ENCODE measurements around the gene GPR158.
"Not testable (repeated sequence)": the region's sequence is repeated elsewhere in the genome, so short reads cannot be mapped to it uniquely, and the experiment has no call there.

Gene GPR158, protein sequence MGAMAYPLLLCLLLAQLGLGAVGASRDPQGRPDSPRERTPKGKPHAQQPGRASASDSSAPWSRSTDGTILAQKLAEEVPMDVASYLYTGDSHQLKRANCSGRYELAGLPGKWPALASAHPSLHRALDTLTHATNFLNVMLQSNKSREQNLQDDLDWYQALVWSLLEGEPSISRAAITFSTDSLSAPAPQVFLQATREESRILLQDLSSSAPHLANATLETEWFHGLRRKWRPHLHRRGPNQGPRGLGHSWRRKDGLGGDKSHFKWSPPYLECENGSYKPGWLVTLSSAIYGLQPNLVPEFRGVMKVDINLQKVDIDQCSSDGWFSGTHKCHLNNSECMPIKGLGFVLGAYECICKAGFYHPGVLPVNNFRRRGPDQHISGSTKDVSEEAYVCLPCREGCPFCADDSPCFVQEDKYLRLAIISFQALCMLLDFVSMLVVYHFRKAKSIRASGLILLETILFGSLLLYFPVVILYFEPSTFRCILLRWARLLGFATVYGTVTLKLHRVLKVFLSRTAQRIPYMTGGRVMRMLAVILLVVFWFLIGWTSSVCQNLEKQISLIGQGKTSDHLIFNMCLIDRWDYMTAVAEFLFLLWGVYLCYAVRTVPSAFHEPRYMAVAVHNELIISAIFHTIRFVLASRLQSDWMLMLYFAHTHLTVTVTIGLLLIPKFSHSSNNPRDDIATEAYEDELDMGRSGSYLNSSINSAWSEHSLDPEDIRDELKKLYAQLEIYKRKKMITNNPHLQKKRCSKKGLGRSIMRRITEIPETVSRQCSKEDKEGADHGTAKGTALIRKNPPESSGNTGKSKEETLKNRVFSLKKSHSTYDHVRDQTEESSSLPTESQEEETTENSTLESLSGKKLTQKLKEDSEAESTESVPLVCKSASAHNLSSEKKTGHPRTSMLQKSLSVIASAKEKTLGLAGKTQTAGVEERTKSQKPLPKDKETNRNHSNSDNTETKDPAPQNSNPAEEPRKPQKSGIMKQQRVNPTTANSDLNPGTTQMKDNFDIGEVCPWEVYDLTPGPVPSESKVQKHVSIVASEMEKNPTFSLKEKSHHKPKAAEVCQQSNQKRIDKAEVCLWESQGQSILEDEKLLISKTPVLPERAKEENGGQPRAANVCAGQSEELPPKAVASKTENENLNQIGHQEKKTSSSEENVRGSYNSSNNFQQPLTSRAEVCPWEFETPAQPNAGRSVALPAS (N-terminal part only)

DNA sequence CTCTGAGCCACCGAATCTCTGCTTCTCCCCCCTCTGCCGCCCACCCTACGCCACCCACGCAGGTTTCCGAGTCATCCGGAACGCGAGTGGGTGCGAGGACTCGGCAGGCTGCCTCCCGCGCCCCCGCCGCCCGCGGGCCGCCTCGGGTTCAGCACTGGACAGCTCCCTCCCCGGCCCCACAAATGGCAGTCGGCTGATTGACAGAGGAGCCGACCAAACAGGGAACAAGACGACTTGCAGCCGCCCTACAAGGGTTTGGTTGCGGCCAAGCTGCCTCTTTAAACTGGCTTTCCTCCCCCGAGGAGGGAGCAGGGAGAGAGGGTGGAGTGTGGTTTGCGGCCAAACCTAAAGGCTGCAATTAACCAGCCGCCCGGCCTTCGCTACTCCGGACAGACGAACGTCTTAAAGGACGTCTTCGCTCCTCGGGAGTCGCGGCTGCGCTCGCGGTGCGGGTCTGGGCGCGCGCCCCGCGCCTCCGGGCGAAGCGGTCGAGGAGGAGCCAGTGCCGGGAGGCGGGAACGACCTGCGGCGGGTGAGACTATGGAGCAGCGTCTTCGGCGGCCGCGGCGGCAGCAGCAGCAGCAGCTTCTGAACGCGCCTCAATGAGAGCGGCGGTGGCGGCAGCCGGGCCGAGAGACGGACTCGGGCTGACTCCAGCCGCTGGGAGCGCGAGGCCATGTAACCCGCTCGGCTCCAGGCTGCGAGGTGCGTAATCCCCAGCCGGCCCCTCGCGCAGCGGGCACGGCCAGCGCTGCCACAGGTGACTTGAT, at the start of gene GPR158:
Gene GPR158 (plus strand): TSS at position 541 of the 770 bp plus-strand sequence. CDS start 420 bp downstream, outside the sequence.
- WGBS (ENCODE audit: insufficient coverage, insufficient read length): no CpG with 5 or more reads among the region's 83 CpGs
- Histone ChIP-seq H3K27ac (ENCODE audit: low read length) (no peak within 1 kb of the TSS), H3K27me3 (ENCODE audit: control insufficient read depth, insufficient read depth, low read length) (peaks cover 15% of the 10 kb centered on the region; the same call in 1 of the 2 replicates), H3K36me3 (ENCODE audit: control insufficient read depth, insufficient read depth, low read length) (no peaks in the 10 kb centered on the region), H3K9me3 (ENCODE audit: control insufficient read depth, insufficient read depth, low read length) (no peaks in the 10 kb centered on the region), H3K4me3 (ENCODE audit: low read length) (peak within 1 kb of the TSS; percentile 85; the same call in 1 of the 2 replicates), H3K4me1 (ENCODE audit: control insufficient read depth, insufficient read depth, low read length) (no peaks in the 10 kb centered on the region; the same call in 1 of the 2 replicates)
- peak; percentile 76 for DNase-seq (ENCODE audit: low read depth, low spot score)

DNA sequence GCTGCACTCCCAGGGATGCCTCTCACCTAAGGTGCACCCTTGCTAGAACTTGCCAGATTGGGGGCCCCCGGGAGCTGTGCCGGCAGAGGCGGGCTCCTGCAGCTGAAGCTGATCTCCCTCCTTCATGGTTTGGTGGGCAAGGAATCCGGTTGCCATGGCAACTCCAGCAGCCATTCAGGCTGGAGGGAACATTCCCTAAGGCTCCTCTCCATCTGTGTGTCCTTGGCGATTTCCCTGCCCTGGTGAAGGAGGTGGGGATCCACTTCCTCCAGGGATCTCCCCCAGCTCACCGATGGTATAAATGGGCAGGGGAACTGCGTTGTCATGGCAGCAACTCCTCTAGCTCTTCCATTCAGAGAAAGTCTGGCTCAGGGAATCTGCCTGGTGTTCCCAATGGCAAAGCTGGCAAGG, 49.6 kb upstream of the GPR158 start:
- DNase-seq (ENCODE audit: low read depth, low spot score): no peak
- Histone ChIP-seq H3K9me3 (ENCODE audit: control insufficient read depth, insufficient read depth, low read length) (no peaks in the 10 kb centered on the region), H3K4me1 (ENCODE audit: control insufficient read depth, insufficient read depth, low read length) (no peaks in the 10 kb centered on the region), H3K36me3 (ENCODE audit: control insufficient read depth, insufficient read depth, low read length) (no peaks in the 10 kb centered on the region), H3K27me3 (ENCODE audit: control insufficient read depth, insufficient read depth, low read length) (no peaks in the 10 kb centered on the region), H3K4me3 (ENCODE audit: low read length) (no peak overlapping the region), H3K27ac (ENCODE audit: low read length) (no peak overlapping the region)
- WGBS (ENCODE audit: insufficient coverage, insufficient read length): no CpG with 5 or more reads among the region's 7 CpGs

DNA sequence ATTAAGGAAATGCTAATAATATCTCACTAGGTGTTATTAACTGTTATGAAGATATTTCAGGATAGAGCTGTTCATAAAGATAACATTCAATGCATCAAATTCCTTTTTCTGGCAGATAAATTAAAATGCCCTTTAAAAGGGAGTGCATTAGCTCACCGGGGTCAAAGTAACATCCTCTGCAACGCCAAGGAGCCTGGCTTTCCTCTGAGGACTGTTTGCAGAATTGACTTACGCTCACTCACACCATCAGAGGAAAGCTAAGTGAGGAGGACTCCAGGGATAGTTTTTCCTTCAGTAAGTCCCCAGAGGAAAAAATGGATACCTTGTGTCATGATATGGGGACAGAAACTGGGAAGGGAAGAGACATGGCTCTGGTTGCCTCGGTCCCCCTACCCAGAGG, 45.2 kb upstream of the GPR158 start:
- no peak for DNase-seq (ENCODE audit: low read depth, low spot score)
- H3K4me3 ChIP-seq (ENCODE audit: low read length): no peak overlapping the region
- H3K27ac ChIP-seq (ENCODE audit: low read length): no peak overlapping the region
- H3K36me3 ChIP-seq (ENCODE audit: control insufficient read depth, insufficient read depth, low read length): no peaks in the 10 kb centered on the region
- no peaks in the 10 kb centered on the region for H3K27me3 ChIP-seq (ENCODE audit: control insufficient read depth, insufficient read depth, low read length)
- WGBS (ENCODE audit: insufficient coverage, insufficient read length): no CpG with 5 or more reads among the region's 4 CpGs
- H3K4me1 ChIP-seq (ENCODE audit: control insufficient read depth, insufficient read depth, low read length): no peaks in the 10 kb centered on the region
- H3K9me3 ChIP-seq (ENCODE audit: control insufficient read depth, insufficient read depth, low read length): no peaks in the 10 kb centered on the region

DNA sequence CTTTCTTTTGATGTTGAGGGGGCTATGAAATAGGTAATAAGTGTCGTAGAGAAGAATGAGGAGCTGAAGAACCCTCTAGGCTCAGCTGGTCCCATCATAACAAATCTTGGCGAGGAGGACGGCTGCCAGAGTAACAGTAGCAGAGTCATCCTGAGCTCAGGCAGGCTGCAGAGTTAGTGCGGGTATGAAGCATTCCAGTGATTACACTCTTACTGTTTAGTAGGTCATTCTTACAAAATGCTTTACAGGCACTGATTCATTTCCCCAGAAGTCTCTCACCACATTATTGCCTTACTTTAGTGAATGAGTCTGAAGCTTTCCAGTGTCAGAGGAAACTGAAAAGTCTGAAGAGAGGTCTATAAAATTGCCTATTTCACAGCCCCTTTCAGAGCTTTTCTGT, 43.9 kb upstream of the GPR158 start:
- no peak overlapping the region for H3K4me3 ChIP-seq (ENCODE audit: low read length)
- no peak for DNase-seq (ENCODE audit: low read depth, low spot score)
- no peaks in the 10 kb centered on the region for H3K27me3 ChIP-seq (ENCODE audit: control insufficient read depth, insufficient read depth, low read length)
- no peaks in the 10 kb centered on the region for H3K36me3 ChIP-seq (ENCODE audit: control insufficient read depth, insufficient read depth, low read length)
- no peaks in the 10 kb centered on the region for H3K9me3 ChIP-seq (ENCODE audit: control insufficient read depth, insufficient read depth, low read length)
- no peaks in the 10 kb centered on the region for H3K4me1 ChIP-seq (ENCODE audit: control insufficient read depth, insufficient read depth, low read length)
- no CpG with 5 or more reads among the region's 4 CpGs for WGBS (ENCODE audit: insufficient coverage, insufficient read length)
- H3K27ac ChIP-seq (ENCODE audit: low read length): no peak overlapping the region

DNA sequence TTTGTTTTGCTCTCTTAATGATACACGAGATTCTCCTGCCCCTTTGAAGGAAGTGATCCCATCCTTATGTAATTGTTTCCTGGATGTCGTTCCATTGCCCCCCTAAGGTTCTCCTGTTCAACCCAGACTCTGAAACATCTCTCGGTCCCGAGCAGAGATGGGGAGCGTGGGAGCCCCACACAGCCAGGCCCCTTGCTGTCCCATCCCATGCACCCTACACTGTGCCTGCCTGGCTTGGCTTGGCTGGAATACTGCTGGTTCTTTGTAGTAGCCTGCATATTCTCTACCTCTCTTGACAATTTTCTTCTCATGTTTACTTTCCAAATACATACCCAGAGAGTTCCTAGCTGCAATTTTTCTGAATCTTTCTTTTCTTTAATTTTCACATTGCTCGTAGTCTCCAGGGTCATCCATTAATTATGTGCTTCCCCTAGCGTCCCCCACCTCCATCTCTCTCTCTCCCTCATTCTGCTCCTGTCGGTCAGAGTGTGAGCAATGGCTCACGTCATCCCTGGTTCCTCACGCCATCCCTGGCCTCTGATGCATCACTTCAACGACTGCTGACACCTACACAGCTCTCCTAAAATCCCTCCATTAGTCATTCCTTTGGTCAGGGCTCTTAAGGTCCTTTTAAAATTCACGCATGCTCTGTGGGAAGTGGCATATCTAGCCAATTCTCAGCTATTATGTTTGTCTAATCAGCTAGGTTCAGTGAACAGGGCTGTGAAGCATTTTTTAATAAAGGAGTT, 32.5 kb upstream of the GPR158 start:
- DNase-seq (ENCODE audit: low read depth, low spot score): no peak
- no peak overlapping the region for H3K4me3 ChIP-seq (ENCODE audit: low read length)

DNA sequence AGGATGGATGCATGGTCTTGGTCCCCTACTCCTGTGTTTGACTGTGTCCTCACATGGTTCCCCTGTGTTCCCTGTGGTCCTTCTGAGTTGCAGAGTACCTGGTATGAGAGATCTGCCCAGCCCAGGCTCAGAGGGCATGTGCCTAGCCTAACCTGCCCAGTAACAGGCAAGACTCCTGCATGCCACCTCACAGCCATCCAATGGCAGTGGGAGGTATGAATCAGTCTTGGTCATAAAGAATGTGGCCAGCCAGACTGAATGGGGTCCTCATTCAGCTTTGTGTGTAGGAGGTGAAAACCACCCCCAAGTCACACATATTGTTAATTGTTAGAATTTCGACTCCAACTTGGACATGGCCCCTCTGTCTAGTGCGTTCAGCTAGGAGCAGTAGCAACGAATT, 17.2 kb upstream of the GPR158 start:
- Histone ChIP-seq H3K27me3 (ENCODE audit: control insufficient read depth, insufficient read depth, low read length) (no peaks in the 10 kb centered on the region), H3K27ac (ENCODE audit: low read length) (no peak overlapping the region), H3K9me3 (ENCODE audit: control insufficient read depth, insufficient read depth, low read length) (no peaks in the 10 kb centered on the region), H3K4me1 (ENCODE audit: control insufficient read depth, insufficient read depth, low read length) (no peaks in the 10 kb centered on the region), H3K4me3 (ENCODE audit: low read length) (no peak overlapping the region), H3K36me3 (ENCODE audit: control insufficient read depth, insufficient read depth, low read length) (no peaks in the 10 kb centered on the region)
- no CpG with 5 or more reads among the region's 3 CpGs for WGBS (ENCODE audit: insufficient coverage, insufficient read length)
- DNase-seq (ENCODE audit: low read depth, low spot score): no peak

More for the DNA sequence above, 32.5 kb upstream of the GPR158 start:
- Histone ChIP-seq H3K27me3 (ENCODE audit: control insufficient read depth, insufficient read depth, low read length) (no peaks in the 10 kb centered on the region), H3K9me3 (ENCODE audit: control insufficient read depth, insufficient read depth, low read length) (no peaks in the 10 kb centered on the region), H3K27ac (ENCODE audit: low read length) (no peak overlapping the region), H3K4me1 (ENCODE audit: control insufficient read depth, insufficient read depth, low read length) (no peaks in the 10 kb centered on the region), H3K36me3 (ENCODE audit: control insufficient read depth, insufficient read depth, low read length) (no peaks in the 10 kb centered on the region; the same call in 1 of the 2 replicates)
- WGBS (ENCODE audit: insufficient coverage, insufficient read length): no CpG with 5 or more reads among the region's 12 CpGs

DNA sequence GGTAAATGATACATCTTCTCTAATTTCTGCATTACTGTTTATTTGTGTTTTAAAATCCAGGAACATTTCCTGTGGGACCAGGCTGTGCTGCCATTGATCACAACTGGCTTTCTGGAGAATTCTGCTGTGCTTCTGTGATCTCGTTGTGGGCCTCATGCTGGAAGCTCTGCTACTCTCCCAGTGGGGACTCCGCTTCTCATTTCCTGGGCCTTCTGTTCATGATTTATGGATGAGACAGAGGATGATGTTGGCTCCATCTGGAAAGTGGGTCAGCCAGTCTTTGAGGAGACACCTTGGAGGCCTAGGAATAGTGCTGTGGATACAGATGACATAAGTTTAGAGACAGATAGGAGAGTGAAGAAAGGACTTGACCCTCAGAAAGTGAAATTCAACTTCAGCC, 15.2 kb upstream of the GPR158 start:
- no peak overlapping the region for H3K4me3 ChIP-seq (ENCODE audit: low read length)
- DNase-seq (ENCODE audit: low read depth, low spot score): no peak
- H3K4me1 ChIP-seq (ENCODE audit: control insufficient read depth, insufficient read depth, low read length): no peaks in the 10 kb centered on the region
- no peaks in the 10 kb centered on the region for H3K9me3 ChIP-seq (ENCODE audit: control insufficient read depth, insufficient read depth, low read length)
- WGBS (ENCODE audit: insufficient coverage, insufficient read length): no CpG with 5 or more reads among the region's 2 CpGs
- no peaks in the 10 kb centered on the region for H3K36me3 ChIP-seq (ENCODE audit: control insufficient read depth, insufficient read depth, low read length)
- no peaks in the 10 kb centered on the region for H3K27me3 ChIP-seq (ENCODE audit: control insufficient read depth, insufficient read depth, low read length)
- no peak overlapping the region for H3K27ac ChIP-seq (ENCODE audit: low read length)

DNA sequence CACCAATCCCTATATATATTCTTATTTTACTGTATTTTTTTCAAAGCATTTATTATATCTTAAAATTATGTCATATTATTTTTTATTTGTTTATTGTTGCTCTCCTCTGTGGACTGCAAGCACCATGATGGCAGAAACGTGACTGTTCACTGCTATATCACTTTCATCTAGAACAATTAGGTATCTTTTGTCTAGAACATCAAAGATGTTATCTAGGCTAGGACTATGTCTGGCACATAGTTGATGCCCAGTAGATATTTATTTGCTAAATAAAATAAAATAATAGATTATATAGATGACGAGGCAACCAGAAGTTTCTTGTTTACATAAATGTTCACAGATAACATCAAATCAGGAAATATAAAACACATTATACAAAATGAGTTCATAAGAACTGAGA, 12.4 kb upstream of the GPR158 start:
- Histone ChIP-seq H3K27ac (ENCODE audit: low read length) (no peak overlapping the region), H3K9me3 (ENCODE audit: control insufficient read depth, insufficient read depth, low read length) (no peaks in the 10 kb centered on the region), H3K36me3 (ENCODE audit: control insufficient read depth, insufficient read depth, low read length) (no peaks in the 10 kb centered on the region), H3K4me3 (ENCODE audit: low read length) (no peak overlapping the region), H3K4me1 (ENCODE audit: control insufficient read depth, insufficient read depth, low read length) (no peaks in the 10 kb centered on the region), H3K27me3 (ENCODE audit: control insufficient read depth, insufficient read depth, low read length) (no peaks in the 10 kb centered on the region)
- no peak for DNase-seq (ENCODE audit: low read depth, low spot score)
- no CpG with 5 or more reads among the region's 2 CpGs for WGBS (ENCODE audit: insufficient coverage, insufficient read length)

DNA sequence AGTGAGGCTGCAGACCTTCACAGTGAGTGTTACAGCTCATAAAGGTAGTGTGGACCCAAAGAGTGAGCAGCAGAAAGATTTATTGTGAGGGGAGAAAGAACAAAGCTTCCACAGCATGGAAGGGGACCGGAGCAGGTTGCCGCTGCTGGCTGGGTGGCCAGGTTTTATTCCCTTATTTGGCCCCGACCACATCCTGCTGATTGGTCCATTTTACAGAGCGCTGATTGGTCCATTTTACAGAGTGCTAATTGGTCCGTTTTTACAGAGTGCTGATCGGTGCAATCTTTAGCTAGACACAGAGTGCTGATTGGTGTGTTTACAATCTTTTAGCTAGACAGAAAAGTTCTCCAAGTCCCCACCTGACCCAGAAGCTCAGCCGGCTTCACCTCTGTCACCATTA, 11.3 kb upstream of the GPR158 start:
- not testable (repeated sequence) for H3K4me1 ChIP-seq (ENCODE audit: control insufficient read depth, insufficient read depth, low read length); H3K4me3 ChIP-seq (ENCODE audit: low read length); H3K36me3 ChIP-seq (ENCODE audit: control insufficient read depth, insufficient read depth, low read length); H3K27ac ChIP-seq (ENCODE audit: low read length); DNase-seq (ENCODE audit: low read depth, low spot score); H3K27me3 ChIP-seq (ENCODE audit: control insufficient read depth, insufficient read depth, low read length); H3K9me3 ChIP-seq (ENCODE audit: control insufficient read depth, insufficient read depth, low read length)
- no CpG with 5 or more reads among the region's 7 CpGs for WGBS (ENCODE audit: insufficient coverage, insufficient read length)
